Activated CD8-positive, alpha-beta memory T cell treated with anti-CD3 and anti-CD28 coated beads, Interleukin-2, amount 50 U/mL, for 48 hours (primary cell): ENCODE results near the gene PKP1.
A peak's percentile ranks its signal among the peaks of the same experiment; 100 is the strongest.

Experiments
- DNase-seq: peaks from one replicate; pipeline ENCODE4 v3.0.0-alpha.2; 2020

PKP1 gene

DNA sequence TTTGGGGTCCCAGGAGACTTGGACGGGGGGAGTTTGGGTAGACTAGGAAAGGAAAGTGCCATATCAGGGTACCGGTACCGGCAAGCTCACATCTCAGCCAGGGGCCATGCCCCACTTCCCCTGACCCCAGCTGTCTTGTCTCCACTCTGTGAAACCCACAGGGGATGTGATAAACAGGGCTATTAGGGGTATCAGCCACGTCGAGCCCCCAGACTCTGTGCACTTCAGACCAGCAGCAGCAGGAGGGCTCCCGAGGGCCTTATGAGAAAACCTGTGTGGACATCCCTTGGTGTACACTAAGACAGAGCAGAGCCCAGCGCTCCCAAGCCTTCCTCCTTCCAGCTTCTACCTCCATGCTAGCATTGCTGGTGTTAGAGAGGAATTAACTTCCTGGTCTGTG, 47.9 kb downstream of the PKP1 start:
- DNase-seq, result no peak

DNA sequence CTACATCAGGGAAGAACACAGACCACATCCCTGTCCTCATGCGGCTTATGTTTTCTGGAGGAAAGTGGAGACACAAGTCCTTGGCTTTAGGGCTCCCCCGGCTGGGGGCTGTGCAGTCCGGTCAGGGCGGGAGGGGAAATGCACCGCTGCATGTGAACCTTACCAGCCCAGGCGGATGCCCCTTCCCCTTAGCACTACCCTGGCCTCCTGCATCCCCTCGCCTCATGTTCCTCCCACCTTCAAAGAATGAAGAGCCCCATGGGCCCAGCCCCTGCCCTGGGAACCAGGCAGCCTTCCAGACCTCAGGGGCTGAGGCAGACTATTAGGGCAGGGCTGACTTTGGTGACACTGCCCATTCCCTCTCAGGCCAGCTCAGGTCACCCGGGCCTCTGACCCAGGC, 48.7 kb downstream of the PKP1 start:
- no peak for DNase-seq

- DNase-seq, result no peak
These were observed 49.5 kb downstream of the PKP1 start for GRCh38 chr1:201332616-201333335.

- DNase-seq, result no peak
These were observed 51.2 kb downstream of the PKP1 start for GRCh38 chr1:201334325-201335173.

DNA sequence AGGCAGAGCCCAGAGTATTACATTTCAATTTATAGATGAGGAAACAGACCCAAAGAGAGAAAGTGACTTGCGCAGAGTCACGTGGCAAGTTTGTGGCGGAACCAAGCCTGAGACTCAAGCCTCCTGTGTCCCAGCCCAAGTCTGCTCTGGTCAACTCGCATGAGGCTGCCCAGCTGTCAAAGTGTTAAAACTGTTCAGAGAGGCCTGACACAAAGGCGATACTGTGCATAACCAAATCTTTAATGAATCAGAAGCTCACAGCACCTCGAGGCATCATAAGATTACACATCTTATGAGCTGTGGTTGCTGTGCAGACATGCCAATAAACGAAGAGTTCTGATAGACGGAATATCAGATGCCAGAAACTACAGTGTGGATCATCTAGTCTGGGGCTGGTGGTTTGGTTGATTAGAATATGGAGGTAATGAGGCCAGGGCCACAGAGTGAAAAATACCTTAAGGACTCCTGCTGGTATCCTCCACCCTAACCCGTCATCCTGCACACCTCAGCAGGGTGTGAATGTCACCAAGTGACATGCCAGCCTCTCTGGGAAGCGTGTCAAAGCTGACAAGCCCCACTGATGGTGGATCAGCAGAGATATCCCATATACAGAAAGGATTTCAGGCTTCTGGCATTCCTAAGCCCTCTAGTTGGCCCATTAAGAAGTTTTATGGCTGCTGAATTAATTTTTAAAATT, 52.0 kb downstream of the PKP1 start:
- DNase-seq, result no peak

DNA sequence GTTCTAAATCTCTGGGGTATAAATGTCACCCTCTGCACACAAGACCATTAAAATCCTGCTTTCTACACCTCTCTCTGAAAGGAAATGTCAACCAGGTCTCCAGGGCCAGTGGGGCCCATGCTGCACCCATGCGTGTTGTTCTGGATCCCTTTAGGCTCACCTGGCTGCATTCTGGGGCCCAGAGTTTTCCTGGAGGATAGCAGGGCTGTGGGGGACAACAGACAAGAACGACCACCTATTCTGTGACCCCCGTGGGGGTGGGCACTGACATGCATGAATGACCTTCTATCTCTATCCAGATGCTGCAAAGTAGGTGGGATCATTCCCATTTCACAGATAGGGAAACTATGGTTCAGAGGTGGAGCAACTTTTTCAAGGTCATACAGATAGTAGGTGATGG, 52.6 kb downstream of the PKP1 start:
- no peak for DNase-seq

- no peak for DNase-seq
These were observed 53.6 kb downstream of the PKP1 start for GRCh38 chr1:201336711-201337450.

GRCh38 chr1:201341377-201341776, 58.1 kb downstream of the PKP1 start:
- no peak for DNase-seq

GRCh38 chr1:201344206-201345080, 61.1 kb downstream of the PKP1 start:
- DNase-seq, result no peak

GRCh38 chr1:201345081-201345355, 61.7 kb downstream of the PKP1 start:
- no peak for DNase-seq

DNA sequence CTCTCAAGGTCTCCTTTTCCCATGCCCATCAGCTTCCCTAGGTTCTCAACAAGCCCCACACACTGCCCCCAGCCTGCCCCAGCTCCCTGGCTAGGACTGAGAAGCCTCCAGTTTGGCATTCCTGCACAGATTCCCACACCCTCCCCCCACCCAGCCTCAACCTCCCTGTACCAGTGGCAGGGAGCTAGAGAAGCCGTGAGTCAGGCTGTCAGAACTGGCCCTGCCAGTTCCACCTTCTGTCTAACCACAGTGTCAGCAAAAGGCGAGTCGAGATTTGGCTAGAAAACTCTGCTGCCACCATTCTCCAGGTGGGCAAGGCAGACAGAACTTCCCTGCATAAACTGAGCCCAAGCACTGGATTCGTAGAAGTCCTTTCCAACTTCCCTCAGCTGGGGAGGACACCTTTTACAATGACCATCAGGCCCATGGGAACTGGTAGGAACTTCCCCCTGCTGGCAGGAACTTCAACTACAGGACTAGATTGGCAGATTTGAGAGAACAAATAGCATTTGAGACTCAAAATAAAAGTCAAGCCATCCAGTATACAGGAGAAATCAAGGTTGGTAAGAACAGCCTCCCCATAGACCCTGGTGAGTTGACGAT, 63.1 kb downstream of the PKP1 start:
- DNase-seq, result no peak

- DNase-seq, result no peak
These were observed 63.7 kb downstream of the PKP1 start for GRCh38 chr1:201346987-201347386.

DNA sequence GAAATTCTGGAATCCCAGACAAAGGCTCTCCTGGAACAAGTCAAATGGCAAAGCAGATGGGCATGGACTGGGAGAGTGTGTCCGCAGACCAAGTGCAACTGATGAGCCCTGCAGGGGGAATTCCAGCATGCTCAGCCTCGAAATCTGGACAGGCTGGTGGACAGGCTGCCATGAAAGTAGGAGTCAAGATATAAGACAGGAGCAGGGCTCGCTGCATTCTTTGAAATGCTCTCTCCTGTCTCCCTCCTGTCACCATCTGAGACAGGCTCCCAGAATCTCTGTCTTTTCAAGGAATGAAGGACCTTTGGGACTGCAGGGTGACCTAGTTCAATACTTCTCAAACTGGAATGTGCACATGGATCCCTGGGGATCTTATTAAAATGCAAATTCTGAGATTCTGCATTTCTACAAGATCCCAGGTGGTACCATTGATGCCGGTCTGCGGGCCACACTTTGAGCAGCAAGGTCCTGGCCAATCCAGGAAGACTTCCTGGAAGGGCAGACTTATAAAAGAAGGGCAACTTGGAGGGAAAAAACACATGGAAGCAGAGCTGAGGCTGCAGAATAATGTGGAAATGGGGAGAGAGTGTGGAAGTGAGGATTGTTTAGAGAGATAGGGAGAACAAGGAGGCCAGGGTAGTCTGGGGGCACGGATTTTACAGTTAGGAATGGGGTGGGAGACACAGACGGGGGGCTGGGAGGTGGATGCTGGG, 64.3 kb downstream of the PKP1 start:
- DNase-seq, result no peak

GRCh38 chr1:201348211-201348566, 64.9 kb downstream of the PKP1 start:
- peak; percentile 63 for DNase-seq

GRCh38 chr1:201349092-201349491, 65.8 kb downstream of the PKP1 start:
- no peak for DNase-seq

DNA sequence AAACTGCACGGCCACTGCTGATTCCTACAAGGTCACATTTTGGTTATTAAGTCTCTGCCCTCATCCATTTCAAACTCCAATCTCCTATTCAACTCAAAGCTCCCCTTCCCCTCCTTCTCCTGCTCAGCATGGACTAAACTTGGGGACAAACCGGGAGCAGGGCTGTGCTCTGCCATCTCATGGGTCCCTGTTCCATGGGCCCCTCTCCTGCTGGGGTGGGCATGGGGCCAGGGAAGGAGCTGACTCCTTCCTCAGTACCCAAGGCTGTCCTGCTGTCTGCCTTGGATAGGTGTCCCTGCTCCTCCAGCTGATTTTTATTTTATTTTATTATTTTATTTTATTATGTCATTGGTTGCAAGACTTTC, 67.0 kb downstream of the PKP1 start:
- no peak for DNase-seq

DNA sequence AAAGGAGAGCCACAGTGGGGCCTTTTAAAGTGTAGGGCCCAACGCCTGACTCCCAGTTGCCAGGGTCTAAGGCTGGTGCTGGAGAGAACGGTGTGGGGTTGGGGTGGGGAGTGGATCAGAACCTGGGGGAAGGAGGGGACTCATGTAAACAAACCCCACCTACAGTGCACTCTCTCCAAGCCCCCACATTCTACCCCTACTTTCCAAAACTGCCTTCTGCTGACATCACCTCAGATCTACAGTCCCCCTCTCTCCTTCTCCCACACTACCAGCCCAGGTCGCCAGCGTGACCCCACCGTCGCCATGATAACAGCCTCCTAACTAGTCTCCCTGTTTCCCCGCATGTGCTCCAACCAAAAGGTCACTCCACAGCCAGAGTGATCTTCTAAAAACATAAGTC, 67.6 kb downstream of the PKP1 start:
- DNase-seq, result no peak

DNA sequence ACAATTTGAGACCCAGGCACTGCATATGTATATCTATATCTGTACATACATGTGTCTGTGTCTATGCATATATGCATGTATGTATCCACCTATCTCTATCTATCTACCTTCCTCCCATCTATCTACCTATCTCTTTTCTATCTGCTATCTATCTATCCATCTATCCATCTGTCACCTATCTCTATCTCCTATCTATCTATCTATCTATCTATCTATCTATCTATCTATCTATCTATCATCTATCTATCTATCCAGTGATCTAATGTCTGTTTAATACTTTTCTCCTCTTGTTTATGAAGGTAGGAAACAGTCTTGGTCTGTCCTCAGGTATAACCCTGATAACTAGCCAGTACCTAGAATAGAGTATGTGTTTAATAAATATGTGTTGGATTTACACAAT, 68.3 kb downstream of the PKP1 start:
- DNase-seq, result no peak

- no peak for DNase-seq
These were observed 70.1 kb downstream of the PKP1 start for GRCh38 chr1:201353186-201353940.

GRCh38 chr1:201354151-201354900, 71.0 kb downstream of the PKP1 start:
- DNase-seq, result no peak
